Activated gamma-delta T cell (primary cell): ENCODE data around the gene RNF207.
A peak's percentile ranks its signal among the peaks of the same experiment; 100 is the strongest.

Source experiments
- DNase-seq: peaks from one replicate; lab custom pipeline; 2025; lab: John Stamatoyannopoulos, UW

Gene RNF207

GRCh38 chr1:6249739-6250689 lies 44.1 kb downstream of the RNF207 start:
- DNase-seq, result no peak

GRCh38 chr1:6251233-6251632 lies 45.3 kb downstream of the RNF207 start:
- DNase-seq, result no peak

GRCh38 chr1:6251681-6252373 lies 45.9 kb downstream of the RNF207 start:
- no peak for DNase-seq

- DNase-seq, result no peak
These were observed 46.4 kb downstream of the RNF207 start for GRCh38 chr1:6252374-6252710.

GRCh38 chr1:6253380-6253779 lies 47.5 kb downstream of the RNF207 start:
- DNase-seq, result no peak

GRCh38 chr1:6254691-6255090 lies 48.8 kb downstream of the RNF207 start:
- DNase-seq, result no peak

- DNase-seq, result no peak
These were observed 50.7 kb downstream of the RNF207 start for GRCh38 chr1:6256645-6257044.

- no peak for DNase-seq
These were observed 51.7 kb downstream of the RNF207 start for GRCh38 chr1:6257541-6258069.

- no peak for DNase-seq
These were observed 52.8 kb downstream of the RNF207 start for GRCh38 chr1:6258675-6259074.

GRCh38 chr1:6259491-6260362 lies 53.8 kb downstream of the RNF207 start:
- DNase-seq, result peak; percentile 69

- DNase-seq, result no peak
These were observed 54.6 kb downstream of the RNF207 start for GRCh38 chr1:6260433-6260934.

- DNase-seq, result peak; percentile 28
These were observed 55.2 kb downstream of the RNF207 start, which contains the start of gene GPR153 for GRCh38 chr1:6260961-6261614. GPR153 (minus strand) TSS chr1:6261098; CDS start chr1:6254905, 6,193 bp downstream.

- no peak for DNase-seq
These were observed 55.7 kb downstream of the RNF207 start for GRCh38 chr1:6261615-6261995.

GRCh38 chr1:6262555-6263420 lies 56.9 kb downstream of the RNF207 start:
- DNase-seq, result no peak

GRCh38 chr1:6263716-6264115 lies 57.8 kb downstream of the RNF207 start:
- no peak for DNase-seq

GRCh38 chr1:6265151-6265550 lies 59.2 kb downstream of the RNF207 start:
- no peak for DNase-seq

GRCh38 chr1:6266641-6267040 lies 60.7 kb downstream of the RNF207 start:
- no peak for DNase-seq

- no peak for DNase-seq
These were observed 61.9 kb downstream of the RNF207 start for GRCh38 chr1:6267686-6268322.

GRCh38 chr1:6268415-6268814 lies 62.5 kb downstream of the RNF207 start:
- no peak for DNase-seq

GRCh38 chr1:6269296-6269695 lies 63.4 kb downstream of the RNF207 start:
- no peak for DNase-seq
